Fibroblast of the aortic adventitia (primary cell): ENCODE data around the gene SH2D7. TPM values are rescaled to one million over a fixed set of nuclear protein-coding genes. Genes with fewer than 3 reads are reported as not detected.

Experiments
- DNase-seq: peaks from one replicate; pipeline ENCODE4 v3.0.0-alpha.2; 2010; ENCODE audit warnings: low read depth
- H3K4me3 ChIP-seq: 2 replicates; pipeline ENCODE4 v1.5.1; 2011; ENCODE audit warnings: low read depth, mild to moderate bottlenecking, control low read depth, low read length, moderate library complexity
- total RNA-seq: library from RNA; depleted of rRNA; stranded (reverse); fragments of >200 nt; gene quantifications from 2 replicates; pipeline ENCODE4 v1.2.3, GENCODE V29; 2012; ENCODE audit warnings: low replicate concordance
- TF ChIP-seq, protein P1 (sequence below): IDR thresholded peaks from 2 replicates; pipeline ENCODE4 v1.5.1; 2011; ENCODE audit warnings: mild to moderate bottlenecking, low read length, control low read depth, inconsistent platforms; ENCODE audit not compliant: insufficient read depth

The SH2D7 gene
- total RNA-seq, 1 donor, result not detected

DNA sequence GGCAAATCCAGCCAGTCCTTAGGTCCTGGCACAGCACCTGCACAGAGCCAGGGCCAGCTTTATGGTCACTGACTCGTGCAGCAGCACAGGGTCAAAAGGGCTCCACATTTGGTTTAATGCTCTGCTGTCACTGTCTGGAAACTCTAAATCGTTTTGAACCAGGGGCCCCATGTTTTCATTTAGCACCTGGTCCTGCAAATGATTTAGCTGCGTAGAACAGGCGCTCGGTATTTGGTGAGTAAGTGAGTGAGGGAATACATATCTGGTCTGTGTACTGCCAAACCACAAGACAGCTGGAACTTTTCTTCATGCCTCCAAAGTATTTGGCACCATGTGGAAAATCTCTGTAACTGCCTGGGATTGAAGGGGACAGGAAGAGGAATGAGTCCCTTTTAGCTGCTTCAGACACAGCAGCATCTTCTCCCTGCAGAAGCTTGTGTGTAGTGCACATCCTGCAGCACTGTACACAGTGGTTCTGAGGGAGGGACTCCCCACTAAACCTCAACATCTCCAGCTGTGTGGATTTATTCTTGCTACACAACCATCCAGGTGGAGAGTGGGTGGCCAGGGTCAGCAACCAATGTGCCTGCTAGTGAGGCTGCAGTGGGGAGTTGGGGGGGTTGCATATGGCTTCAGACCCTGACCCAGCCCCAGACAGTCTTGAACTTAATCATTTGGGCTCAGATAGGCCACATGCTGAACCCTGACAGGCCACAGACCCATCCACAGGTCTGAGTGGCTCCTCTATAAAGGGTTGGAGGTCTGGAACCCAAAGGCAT, 1.1 kb downstream of the SH2D7 start:
- H3K4me3 ChIP-seq, result no peak overlapping the region
- peak; percentile 93 for DNase-seq
- TF ChIP-seq, protein P1, sequence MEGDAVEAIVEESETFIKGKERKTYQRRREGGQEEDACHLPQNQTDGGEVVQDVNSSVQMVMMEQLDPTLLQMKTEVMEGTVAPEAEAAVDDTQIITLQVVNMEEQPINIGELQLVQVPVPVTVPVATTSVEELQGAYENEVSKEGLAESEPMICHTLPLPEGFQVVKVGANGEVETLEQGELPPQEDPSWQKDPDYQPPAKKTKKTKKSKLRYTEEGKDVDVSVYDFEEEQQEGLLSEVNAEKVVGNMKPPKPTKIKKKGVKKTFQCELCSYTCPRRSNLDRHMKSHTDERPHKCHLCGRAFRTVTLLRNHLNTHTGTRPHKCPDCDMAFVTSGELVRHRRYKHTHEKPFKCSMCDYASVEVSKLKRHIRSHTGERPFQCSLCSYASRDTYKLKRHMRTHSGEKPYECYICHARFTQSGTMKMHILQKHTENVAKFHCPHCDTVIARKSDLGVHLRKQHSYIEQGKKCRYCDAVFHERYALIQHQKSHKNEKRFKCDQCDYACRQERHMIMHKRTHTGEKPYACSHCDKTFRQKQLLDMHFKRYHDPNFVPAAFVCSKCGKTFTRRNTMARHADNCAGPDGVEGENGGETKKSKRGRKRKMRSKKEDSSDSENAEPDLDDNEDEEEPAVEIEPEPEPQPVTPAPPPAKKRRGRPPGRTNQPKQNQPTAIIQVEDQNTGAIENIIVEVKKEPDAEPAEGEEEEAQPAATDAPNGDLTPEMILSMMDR, result no peak

DNA sequence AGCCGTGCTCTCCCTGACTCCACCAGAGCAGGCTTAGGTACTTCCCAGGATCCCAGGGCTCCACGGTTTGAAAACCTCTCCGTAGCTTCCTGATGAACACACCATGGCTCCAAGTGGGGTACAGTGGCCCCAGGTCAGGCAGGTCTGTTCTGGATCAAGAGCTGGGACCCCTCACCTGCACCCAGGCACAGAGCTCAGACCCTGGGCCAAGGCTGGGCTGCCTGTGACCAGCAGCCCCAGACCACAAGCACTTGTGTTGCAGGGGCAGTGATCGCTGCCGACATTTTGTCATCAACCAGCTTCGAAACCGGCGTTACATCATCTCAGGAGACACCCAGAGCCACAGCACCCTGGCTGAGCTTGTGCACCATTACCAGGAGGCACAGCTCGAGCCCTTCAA, 5.3 kb downstream of the SH2D7 start:
- no peak for DNase-seq
- H3K4me3 ChIP-seq, result no peak overlapping the region
- TF ChIP-seq, protein P1, result no peak

DNA sequence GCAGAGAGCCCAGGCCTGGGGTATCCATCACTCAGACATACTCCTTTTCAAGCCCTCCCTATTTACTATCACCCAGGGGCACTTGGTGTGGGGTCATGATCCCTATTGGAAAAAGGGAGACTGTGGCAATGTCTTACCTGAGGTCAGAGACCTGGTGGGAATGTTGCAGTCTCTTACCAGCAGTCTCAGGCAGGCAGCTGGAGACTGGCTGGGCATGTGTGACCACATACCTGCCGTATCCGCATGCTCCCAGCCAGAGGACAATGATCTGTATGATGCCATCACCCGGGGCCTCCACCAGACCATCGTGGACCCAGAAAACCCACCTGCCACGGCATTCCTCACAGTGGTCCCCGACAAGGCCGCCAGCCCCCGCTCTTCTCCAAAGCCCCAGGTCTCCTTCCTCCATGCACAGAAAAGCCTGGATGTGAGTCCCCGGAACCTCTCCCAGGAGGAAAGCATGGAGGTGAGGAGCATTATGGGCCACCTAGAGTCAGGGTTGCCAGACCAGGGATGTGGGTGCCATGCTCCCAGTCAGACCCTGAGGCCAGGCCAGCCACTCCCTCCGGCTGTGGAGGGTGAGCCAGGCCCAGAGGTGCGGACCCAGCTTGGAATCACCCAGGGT, 5.9 kb downstream of the SH2D7 start:
- no peak overlapping the region for H3K4me3 ChIP-seq
- no peak for DNase-seq
- TF ChIP-seq, protein P1, result no peak

DNA sequence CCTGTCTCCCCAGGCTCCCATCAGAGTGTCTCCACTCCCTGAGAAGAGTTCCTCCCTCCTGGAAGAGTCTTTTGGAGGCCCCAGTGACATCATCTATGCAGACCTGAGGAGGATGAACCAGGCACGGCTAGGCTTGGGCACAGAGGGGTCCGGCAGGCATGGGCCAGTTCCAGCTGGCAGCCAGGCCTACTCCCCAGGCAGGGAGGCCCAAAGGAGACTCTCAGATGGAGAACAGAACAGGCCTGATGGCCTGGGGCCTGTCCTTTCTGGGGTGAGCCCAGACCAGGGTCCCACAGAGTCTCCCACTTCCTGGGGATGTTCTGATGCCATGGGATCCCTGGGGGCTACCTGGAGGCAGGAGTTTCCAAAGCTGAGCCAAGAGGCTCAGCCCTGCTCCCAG, 8.5 kb downstream of the SH2D7 start:
- no peak overlapping the region for H3K4me3 ChIP-seq
- TF ChIP-seq, protein P1, result no peak

DNA sequence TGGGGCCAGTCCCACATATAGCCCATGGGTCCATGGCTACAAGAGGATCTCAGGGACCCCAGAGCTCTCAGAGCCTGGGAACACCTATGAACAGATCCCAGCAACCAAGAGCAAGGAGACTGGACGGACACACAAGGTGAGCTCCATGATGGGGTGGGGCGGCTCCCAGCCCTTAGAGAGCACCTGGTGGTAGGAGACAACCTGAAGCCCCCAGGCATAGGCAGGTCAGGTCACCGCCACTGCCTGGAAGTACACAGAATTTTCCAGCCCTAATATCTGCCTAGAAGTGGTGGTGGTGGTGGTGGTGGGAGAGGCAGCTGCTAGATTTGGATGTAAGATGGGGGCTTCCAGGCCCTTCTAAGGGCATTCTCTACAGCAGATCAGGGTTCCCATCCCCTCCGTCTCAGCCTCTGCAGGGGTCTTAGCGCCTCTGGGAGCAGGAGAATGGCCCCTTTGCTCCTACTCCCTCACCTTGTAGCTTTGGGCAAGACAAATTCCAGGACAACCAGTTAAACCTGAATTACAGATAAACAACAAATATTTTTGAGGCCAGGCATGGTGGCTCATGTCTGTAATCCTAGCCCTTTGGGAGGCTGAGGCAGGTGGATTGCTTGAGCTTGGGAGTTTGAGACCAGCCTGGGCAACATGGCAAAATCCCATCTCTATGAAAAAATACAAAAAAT, 9.2 kb downstream of the SH2D7 start:
- TF ChIP-seq, protein P1, result no peak
- DNase-seq, result no peak
- no peak overlapping the region for H3K4me3 ChIP-seq

More for the DNA sequence above, 8.5 kb downstream of the SH2D7 start:
- no peak for DNase-seq

DNA sequence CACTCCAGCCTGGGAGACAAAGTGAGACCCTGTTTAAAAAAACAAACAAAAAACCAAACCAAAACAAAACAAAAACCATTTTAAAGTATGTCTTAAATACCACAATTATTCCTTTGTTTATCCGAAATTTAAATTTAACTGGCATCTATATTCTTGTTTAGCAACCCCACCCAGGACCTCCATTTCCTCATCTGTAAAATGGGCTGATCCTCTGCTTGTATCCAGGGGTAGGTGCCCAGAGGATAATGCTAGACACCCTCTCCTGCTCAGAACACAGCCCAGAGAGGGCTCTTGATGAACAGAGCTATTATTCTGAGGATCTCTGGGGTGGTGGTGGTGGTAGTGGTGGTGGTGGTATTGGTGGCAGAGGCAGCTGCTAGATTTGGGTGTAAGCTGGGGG, 9.8 kb downstream of the SH2D7 start:
- H3K4me3 ChIP-seq, result no peak overlapping the region
- TF ChIP-seq, protein P1, result no peak
- DNase-seq, result no peak
